Left hindlimb (tissue), 1 donor: ENCODE measurements around the gene ACSS3.
"Not testable (repeated sequence)": the region's sequence is repeated elsewhere in the genome, so short reads cannot be mapped to it uniquely, and the experiment has no call there.

Source experiments
- DNase-seq: peaks from one replicate; pipeline ENCODE4 v3.0.0-alpha.2; 2018

Gene ACSS3

GRCh38 chr12:81094718-81095360 lies 17.0 kb downstream of the ACSS3 start:
- DNase-seq: no peak

GRCh38 chr12:81095501-81096232 lies 17.8 kb downstream of the ACSS3 start:
- DNase-seq: no peak

DNA sequence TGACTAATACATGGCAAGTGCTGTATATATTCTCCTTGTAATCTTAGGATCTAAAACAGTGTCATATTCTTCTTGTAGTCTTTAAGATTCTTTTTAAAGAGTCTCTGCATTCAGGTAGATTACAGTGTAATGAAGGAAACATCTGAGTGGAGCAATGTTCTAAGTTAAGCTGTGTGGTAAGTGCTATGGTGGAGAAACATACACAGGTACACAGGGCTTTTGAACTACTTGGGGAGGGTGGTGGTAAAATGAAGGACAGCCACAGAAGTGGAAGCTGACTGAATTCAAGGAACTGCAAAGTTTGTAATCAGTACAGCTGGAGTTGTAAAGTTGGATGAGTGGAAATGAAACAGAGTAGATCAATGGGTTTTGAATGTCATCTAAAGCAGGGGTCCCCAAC lies 27.8 kb downstream of the ACSS3 start:
- DNase-seq: no peak

DNA sequence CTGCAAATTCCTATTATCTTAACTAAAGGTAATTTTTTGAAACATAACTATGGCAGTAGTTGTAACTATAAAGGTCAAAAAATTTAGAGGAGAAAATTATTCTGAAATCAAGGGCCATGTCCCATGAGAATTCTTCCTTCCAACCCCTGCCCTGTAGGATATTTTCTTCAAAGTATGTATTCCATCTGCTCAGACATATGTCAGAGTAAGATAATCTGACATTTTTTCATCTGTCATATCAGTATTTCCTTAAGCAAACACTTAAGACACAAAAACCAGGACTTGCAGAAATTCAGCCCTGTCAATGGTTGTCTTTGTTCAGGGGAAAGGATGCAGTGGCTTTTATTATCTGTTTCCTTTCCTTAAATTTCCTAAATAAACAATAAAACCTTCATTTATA lies 36.3 kb downstream of the ACSS3 start:
- DNase-seq: no peak

DNA sequence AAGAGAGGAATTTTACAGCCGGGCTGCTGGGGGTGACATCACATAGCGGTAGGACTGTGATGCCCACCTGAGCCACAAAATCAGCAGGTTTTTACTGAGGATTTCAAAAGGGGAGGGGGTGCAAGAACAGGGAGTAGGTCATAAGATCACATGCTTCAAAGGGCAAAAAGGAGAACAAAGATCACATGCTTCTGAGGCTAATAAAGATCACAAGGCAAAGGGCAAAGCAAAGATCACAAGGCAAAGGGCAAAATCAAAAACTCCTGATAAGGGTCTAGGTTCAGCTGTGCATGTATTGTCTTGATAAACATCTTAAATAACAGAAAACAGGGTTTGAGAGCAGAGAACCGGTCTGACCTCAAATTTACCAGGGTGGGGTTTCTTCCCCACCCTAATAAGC lies 41.2 kb downstream of the ACSS3 start:
- DNase-seq: not testable (repeated sequence)

GRCh38 chr12:81120961-81121360 lies 43.1 kb downstream of the ACSS3 start:
- DNase-seq: no peak

GRCh38 chr12:81123611-81124010 lies 45.7 kb downstream of the ACSS3 start:
- no peak for DNase-seq

GRCh38 chr12:81125691-81126090 lies 47.8 kb downstream of the ACSS3 start:
- no peak for DNase-seq

GRCh38 chr12:81128930-81129554 lies 51.2 kb downstream of the ACSS3 start:
- DNase-seq: no peak

DNA sequence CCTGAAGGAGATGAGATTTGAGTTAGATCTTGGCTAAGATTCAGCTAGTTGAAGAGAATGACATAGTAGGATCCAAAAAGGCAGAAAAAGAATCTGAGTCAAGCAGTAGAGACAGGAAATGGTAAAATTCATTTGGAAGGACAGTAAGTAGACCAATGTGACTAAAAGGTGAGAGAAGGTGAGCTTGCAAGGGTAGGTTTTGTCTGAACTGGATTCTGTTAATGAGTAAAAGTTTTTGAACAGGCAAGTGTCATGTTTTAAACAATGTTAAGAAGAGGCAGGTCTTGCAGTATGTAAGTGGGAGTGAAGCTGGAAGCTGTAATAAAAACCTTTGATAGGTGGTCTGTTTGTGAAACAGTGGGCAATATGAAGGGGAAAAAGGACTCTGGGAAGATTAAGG lies 58.6 kb downstream of the ACSS3 start:
- no peak for DNase-seq

GRCh38 chr12:81137801-81138200 lies 59.9 kb downstream of the ACSS3 start:
- DNase-seq: no peak

DNA sequence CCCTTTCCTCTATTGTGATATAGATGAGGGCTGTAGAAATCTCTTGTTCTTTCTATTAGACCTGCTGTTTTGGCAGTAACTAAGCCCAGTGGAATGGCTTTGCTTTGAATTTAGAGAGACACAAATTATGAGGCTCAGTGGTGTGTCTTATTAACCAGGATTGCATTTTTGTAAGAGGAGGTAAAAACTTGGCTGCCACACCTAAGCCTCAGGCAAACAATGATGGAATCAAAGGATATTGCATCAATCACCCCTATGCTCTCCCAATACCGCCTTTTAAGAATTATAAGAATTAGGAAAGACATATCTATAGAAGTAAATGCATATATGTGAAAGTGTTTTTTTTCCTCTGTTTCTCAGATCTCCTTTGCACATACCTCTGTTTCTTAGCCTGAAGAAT lies 63.3 kb downstream of the ACSS3 start:
- no peak for DNase-seq

- DNase-seq: no peak
Observed at GRCh38 chr12:81143057-81143456, 65.2 kb downstream of the ACSS3 start.

GRCh38 chr12:81146228-81147225 lies 68.6 kb downstream of the ACSS3 start:
- DNase-seq: no peak

DNA sequence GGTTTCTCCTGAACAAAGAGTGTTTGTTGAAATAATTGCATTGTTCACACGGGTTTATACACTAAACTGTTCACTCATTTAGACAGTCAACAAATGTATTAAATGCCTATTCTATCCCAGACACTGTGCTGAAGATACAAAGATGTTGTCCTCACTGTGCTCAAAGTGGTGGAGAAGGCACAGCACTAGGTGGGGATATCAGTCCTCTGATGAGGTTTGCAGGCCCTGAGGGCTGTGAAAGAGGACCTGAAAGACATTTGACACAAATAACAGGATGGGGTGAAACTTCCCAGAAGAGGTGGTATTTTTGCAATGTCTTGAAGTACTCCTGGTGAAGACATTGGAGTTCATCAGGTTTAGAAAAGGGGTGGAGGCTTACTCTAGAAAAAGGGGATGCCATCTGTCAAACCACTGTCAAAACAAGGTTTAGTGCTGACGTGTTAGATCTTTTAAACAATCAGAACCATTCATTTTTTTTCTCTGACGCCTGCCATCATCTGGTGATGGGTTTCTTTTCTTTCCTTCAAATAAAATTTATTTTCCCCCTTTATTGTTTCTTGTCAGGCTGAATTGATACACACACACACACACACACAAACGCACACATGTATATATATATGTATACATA lies 69.5 kb downstream of the ACSS3 start:
- no peak for DNase-seq

DNA sequence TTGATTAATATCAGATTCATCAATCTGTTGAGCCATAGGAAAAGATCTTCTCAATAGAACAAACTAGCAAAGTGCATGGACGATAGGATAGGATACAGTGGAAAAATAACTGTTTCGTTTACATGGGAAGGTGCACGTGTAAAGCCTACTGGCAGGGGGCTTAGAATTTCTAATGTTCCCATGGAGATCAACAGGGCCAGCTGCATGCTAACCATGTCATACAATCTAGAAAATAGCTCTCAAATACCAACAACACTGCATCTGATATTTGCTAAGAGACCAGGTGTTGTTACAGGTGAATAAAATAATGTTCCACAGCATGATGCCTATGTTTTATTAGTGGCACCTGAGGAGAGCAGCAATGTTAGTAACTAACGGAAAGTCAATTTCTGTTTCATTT lies 72.5 kb downstream of the ACSS3 start:
- DNase-seq: no peak

GRCh38 chr12:81159856-81160255 lies 82.0 kb downstream of the ACSS3 start:
- no peak for DNase-seq

GRCh38 chr12:81161680-81162079 lies 83.8 kb downstream of the ACSS3 start:
- no peak for DNase-seq

DNA sequence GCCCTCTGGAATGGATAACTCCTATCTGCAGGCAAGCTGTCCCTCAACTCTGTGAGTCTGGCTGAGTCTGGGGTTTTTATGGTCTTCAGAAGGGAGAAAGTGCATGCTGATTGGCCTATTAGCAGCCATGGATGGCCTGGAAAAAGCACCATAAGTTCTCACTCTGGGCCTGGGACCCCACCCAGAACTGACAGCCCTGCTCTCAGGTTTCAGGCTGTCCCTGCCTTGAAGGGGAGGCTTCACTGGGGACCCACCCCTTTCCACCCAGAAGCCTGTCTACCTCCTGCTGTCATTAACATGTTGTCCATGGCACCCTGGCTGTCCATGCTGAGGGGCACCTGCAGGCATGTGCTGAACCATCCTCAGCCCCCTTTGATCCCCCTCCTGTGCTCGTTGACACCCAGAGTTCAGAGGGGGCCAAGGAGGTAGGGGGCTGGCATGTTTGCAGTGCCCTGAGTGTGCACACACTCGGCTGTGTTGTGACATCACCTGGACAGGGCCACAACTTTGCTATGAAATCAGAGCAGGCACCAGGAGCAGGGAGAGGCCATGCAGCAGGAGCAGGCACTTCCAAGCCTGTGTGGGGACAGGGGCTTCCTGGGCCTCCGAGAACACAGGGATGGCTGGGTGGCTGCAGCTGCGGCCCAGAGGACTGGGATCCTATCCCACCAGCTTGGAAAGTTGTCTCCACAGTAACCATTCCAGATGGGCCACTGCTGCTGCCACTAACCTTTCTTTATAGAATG lies 84.7 kb downstream of the ACSS3 start:
- no peak for DNase-seq

GRCh38 chr12:81164827-81165226 lies 86.9 kb downstream of the ACSS3 start:
- no peak for DNase-seq

- no peak for DNase-seq
Observed at GRCh38 chr12:81166790-81167189, 88.9 kb downstream of the ACSS3 start.

DNA sequence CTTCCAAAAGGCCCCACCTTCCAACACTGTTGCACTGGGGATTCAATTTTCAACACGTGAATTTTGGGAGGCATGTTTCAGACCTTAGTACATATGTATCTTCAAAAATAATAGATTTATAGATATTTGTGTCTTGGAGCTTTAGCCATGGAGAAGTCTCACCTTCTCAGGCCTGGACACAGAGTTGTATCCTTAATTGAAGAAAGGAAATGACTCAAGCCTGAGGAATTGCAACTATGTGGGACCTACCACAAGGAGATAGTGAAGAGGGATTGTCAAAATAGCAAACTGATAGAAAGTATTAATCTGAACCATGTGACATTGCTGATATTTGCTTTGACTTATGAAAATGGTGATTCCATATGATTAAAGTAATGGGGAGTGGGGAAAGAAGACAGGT lies 89.8 kb downstream of the ACSS3 start:
- no peak for DNase-seq
